Stimulated activated CD4-positive, alpha-beta T cell treated with anti-CD3 and anti-CD28 coated beads, Interleukin-1b, Interleukin-23, amount 100 ng/mL, for 48 hours (primary cell): ENCODE data around the gene HBA1.
"Not testable (repeated sequence)": the region's sequence is repeated elsewhere in the genome, so short reads cannot be mapped to it uniquely, and the experiment has no call there.

ENCODE experiments used
- DNase-seq: peaks from one replicate; pipeline ENCODE4 v3.0.0-alpha.2; 2020

The HBA1 gene

GRCh38 chr16:160242-160641 is 16.2 kb upstream of the HBA1 start:
- DNase-seq = not testable (repeated sequence)

- no peak for DNase-seq
Measured at GRCh38 chr16:160691-161190, 15.7 kb upstream of the HBA1 start.

GRCh38 chr16:162271-162991 is 14.0 kb upstream of the HBA1 start:
- no peak for DNase-seq

GRCh38 chr16:163139-163538 is 13.3 kb upstream of the HBA1 start:
- DNase-seq = not testable (repeated sequence)

- not testable (repeated sequence) for DNase-seq
Measured at GRCh38 chr16:163696-164095, 12.8 kb upstream of the HBA1 start.

- not testable (repeated sequence) for DNase-seq
Measured at GRCh38 chr16:164134-164823, 12.2 kb upstream of the HBA1 start.

GRCh38 chr16:164827-165538 is 11.5 kb upstream of the HBA1 start:
- DNase-seq = no peak

GRCh38 chr16:165539-166374 is 10.7 kb upstream of the HBA1 start, which contains the start of gene HBM:
Gene HBM, plus strand, starts transcription at chr16:165978. Its CDS starts 20 bp downstream, at chr16:165998.
- DNase-seq = no peak

- DNase-seq = no peak
Measured at GRCh38 chr16:166375-167121, 9.9 kb upstream of the HBA1 start.

- DNase-seq = no peak
Measured at GRCh38 chr16:167122-167690, 9.3 kb upstream of the HBA1 start.

- DNase-seq = no peak
Measured at GRCh38 chr16:168424-168823, 8.1 kb upstream of the HBA1 start.

- DNase-seq = no peak
Measured at GRCh38 chr16:169014-169413, 7.5 kb upstream of the HBA1 start.

- DNase-seq = not testable (repeated sequence)
Measured at GRCh38 chr16:170088-170507, 6.4 kb upstream of the HBA1 start.

GRCh38 chr16:170788-171187 is 5.7 kb upstream of the HBA1 start:
- DNase-seq = no peak

- DNase-seq = not testable (repeated sequence)
Measured at GRCh38 chr16:172374-172941, 4.0 kb upstream of the HBA1 start, which contains the start of gene HBA2. Gene HBA2, plus strand, starts transcription at chr16:172876. Its CDS starts 37 bp downstream, at chr16:172913.

GRCh38 chr16:173211-173854 is 3.1 kb upstream of the HBA1 start:
- DNase-seq = not testable (repeated sequence)

- DNase-seq = not testable (repeated sequence)
Measured at GRCh38 chr16:173928-174769, 2.3 kb upstream of the HBA1 start.

GRCh38 chr16:175011-175949 is 1.2 kb upstream of the HBA1 start:
- no peak for DNase-seq
